ENCODE results near the gene EXOC3L2.

EXOC3L2 gene

DNA sequence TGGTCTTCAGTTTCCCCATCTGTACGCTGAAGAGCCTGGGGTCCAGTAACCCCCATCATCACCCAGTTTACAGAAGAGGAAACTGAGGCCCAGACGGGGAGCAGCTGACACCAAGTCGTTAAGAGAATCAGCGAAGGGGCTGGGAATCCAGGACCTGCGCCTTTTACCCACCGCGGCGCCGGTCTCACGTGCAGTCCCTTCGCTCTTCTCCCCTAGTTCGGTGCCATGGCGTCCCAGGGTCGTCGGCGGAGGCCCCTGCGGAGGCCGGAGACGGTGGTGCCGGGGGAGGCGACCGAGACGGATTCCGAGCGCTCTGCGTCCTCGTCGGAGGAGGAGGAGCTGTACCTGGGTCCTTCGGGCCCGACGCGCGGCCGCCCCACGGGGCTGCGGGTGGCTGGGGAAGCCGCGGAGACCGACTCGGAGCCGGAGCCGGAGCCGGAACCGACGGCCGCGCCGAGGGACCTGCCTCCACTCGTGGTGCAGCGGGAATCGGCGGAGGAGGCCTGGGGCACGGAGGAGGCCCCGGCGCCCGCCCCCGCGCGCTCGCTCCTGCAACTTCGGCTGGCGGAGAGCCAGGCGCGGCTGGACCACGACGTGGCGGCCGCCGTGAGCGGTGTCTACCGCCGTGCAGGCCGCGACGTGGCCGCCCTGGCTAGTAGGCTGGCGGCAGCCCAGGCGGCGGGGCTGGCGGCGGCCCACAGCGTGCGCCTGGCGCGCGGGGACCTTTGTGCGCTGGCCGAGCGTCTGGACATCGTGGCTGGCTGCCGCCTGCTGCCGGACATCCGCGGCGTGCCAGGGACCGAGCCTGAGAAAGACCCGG is 65.9 kb downstream of the EXOC3L2 start:
- TF ChIP-seq CTCF (IDR thresholded peaks at IDR 0.05; ENCODE audit: extremely low read depth, missing control alignments), result no peak
- peak; percentile 49 for DNase-seq (ENCODE audit: low spot score)

DNA sequence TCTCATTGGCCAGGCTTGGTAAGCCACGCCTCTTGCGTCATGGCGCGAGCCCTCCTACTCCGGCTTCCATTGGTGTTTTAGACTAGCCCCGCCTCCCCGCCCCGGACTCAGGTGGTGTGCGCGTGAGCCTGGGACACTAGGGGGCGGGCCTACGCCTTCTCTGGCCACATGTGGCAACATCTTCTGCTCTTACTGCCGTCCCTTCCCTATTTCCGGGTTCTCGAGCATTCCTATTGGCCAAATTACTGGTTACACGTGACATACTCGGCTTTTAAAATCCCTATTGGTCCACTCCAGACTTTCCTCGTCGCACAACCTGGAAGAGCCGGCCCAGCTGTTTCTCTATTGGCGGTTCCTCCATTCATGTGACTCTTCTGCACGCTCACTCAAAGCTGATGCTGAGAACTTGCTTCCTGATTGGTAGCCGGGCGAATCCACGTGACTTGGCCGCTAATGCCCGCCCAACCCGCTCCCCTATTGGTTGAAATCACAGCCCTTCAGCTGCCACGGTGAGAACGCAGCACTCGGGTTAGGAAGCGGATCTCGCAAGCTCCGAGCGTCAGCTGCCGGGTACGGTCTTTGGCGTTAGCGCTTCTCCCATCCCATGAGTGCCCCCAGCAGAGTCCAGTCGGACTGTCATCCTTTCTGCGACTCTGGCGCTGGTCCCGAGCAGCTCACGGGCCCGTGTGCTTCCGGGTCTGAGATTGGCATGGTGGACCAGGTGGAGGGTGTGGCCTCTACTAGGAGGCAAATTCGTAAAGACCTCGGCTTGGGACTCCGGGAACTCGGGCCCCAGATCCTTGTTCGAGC is 66.7 kb downstream of the EXOC3L2 start, which contains the start of gene BLOC1S3:
BLOC1S3 (plus strand) TSS at position 523 of the 810 bp plus-strand sequence. CDS start 513 bp downstream, outside the sequence.
- peak; percentile 34 for TF ChIP-seq CTCF (IDR thresholded peaks at IDR 0.05; ENCODE audit: extremely low read depth, missing control alignments)
- peak; percentile 98 for DNase-seq (ENCODE audit: low spot score)

DNA sequence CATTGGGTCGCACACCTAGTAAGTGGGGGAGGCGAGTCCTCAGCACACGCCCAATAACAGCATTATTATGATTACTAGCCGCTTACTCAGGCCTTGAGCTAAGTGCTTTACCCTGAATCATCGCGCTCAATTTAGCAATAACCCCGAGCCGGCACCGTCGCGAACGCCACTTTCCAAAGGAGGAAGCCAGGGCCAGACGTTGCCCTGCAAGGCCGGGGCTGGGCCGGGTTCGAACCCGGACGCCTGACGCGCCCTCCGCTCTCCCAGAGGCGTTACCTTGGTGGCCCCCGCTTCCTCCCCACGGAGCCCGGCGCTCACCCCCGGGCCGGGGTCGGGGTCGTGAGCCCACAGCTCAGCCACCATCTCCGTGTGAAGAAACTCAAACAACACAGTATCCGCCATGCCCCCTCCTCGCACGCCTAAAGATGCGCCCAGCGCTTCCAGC is 67.4 kb downstream of the EXOC3L2 start, which contains the start of gene TRAPPC6A:
TRAPPC6A (minus strand) TSS at position 421 of the 445 bp plus-strand sequence; CDS start at position 402, 19 bp downstream.
- no peak for TF ChIP-seq CTCF (IDR thresholded peaks at IDR 0.05; ENCODE audit: extremely low read depth, missing control alignments)
- no peak for DNase-seq (ENCODE audit: low spot score)

- no peak for TF ChIP-seq CTCF (IDR thresholded peaks at IDR 0.05; ENCODE audit: extremely low read depth, missing control alignments)
- DNase-seq (ENCODE audit: low spot score), result no peak
These were observed 69.5 kb downstream of the EXOC3L2 start for GRCh38 chr19:45175515-45176345.

- TF ChIP-seq CTCF (IDR thresholded peaks at IDR 0.05; ENCODE audit: extremely low read depth, missing control alignments), result no peak
- no peak for DNase-seq (ENCODE audit: low spot score)
These were observed 71.4 kb downstream of the EXOC3L2 start for GRCh38 chr19:45173816-45174215.

GRCh38 chr19:45172611-45173208 is 72.5 kb downstream of the EXOC3L2 start:
- DNase-seq (ENCODE audit: low spot score), result no peak
- no peak for TF ChIP-seq CTCF (IDR thresholded peaks at IDR 0.05; ENCODE audit: extremely low read depth, missing control alignments)
